Embryonic facial prominence (tissue), 1 donor: ENCODE data around the gene DQX1.
"Not testable (repeated sequence)": the region's sequence is repeated elsewhere in the genome, so short reads cannot be mapped to it uniquely, and the experiment has no call there.

Experiments used
- DNase-seq: peaks from one replicate; pipeline ENCODE4 v3.0.0-alpha.2; 2016; ENCODE audit errors: extremely low spot score

DQX1 gene

GRCh38 chr2:74525717-74526648 lies at the start of gene DQX1:
TSS of gene DQX1 (minus strand) at chr2:74526231. CDS start at chr2:74525729, 502 bp downstream.
- DNase-seq, result no peak

GRCh38 chr2:74575320-74575719 lies 49.3 kb upstream of the DQX1 start:
- DNase-seq, result no peak

GRCh38 chr2:74573747-74574562 lies 47.9 kb upstream of the DQX1 start:
- DNase-seq, result no peak

GRCh38 chr2:74572178-74572925 lies 46.3 kb upstream of the DQX1 start:
- no peak for DNase-seq

GRCh38 chr2:74571058-74571457 lies 45.0 kb upstream of the DQX1 start:
- no peak for DNase-seq

GRCh38 chr2:74569686-74570085 lies 43.7 kb upstream of the DQX1 start:
- DNase-seq, result no peak

- no peak for DNase-seq
Measured at GRCh38 chr2:74567881-74568280, 41.9 kb upstream of the DQX1 start.

GRCh38 chr2:74566754-74567085 lies 40.7 kb upstream of the DQX1 start:
- no peak for DNase-seq

- DNase-seq, result no peak
Measured at GRCh38 chr2:74566076-74566753, 40.2 kb upstream of the DQX1 start.

- DNase-seq, result no peak
Measured at GRCh38 chr2:74564222-74564621, 38.2 kb upstream of the DQX1 start.

GRCh38 chr2:74562126-74562775 lies 36.2 kb upstream of the DQX1 start:
- no peak for DNase-seq

GRCh38 chr2:74561022-74561421 lies 35.0 kb upstream of the DQX1 start:
- not testable (repeated sequence) for DNase-seq

GRCh38 chr2:74560591-74560990 lies 34.6 kb upstream of the DQX1 start:
- DNase-seq, result no peak

GRCh38 chr2:74559912-74560311 lies 33.9 kb upstream of the DQX1 start:
- DNase-seq, result no peak

GRCh38 chr2:74558284-74559230 lies 32.5 kb upstream of the DQX1 start:
- DNase-seq, result no peak

GRCh38 chr2:74556831-74557370 lies 30.9 kb upstream of the DQX1 start:
- DNase-seq, result no peak

- DNase-seq, result no peak
Measured at GRCh38 chr2:74556159-74556558, 30.1 kb upstream of the DQX1 start.

- DNase-seq, result no peak
Measured at GRCh38 chr2:74555610-74556103, 29.6 kb upstream of the DQX1 start.

GRCh38 chr2:74554820-74555531 lies 28.9 kb upstream of the DQX1 start:
- no peak for DNase-seq
